Hematopoietic multipotent progenitor cell treated with erythropoietin and hydrocortisone succinate and interleukin-3 and kit ligand, for 4 days (in vitro differentiated cells): ENCODE data around the gene SKP2.
"Not testable (repeated sequence)": the region's sequence is repeated elsewhere in the genome, so short reads cannot be mapped to it uniquely, and the experiment has no call there.

Experiments used
- DNase-seq: peaks from one replicate; pipeline ENCODE4 v3.0.0-alpha.2; 2015

The SKP2 gene

DNA sequence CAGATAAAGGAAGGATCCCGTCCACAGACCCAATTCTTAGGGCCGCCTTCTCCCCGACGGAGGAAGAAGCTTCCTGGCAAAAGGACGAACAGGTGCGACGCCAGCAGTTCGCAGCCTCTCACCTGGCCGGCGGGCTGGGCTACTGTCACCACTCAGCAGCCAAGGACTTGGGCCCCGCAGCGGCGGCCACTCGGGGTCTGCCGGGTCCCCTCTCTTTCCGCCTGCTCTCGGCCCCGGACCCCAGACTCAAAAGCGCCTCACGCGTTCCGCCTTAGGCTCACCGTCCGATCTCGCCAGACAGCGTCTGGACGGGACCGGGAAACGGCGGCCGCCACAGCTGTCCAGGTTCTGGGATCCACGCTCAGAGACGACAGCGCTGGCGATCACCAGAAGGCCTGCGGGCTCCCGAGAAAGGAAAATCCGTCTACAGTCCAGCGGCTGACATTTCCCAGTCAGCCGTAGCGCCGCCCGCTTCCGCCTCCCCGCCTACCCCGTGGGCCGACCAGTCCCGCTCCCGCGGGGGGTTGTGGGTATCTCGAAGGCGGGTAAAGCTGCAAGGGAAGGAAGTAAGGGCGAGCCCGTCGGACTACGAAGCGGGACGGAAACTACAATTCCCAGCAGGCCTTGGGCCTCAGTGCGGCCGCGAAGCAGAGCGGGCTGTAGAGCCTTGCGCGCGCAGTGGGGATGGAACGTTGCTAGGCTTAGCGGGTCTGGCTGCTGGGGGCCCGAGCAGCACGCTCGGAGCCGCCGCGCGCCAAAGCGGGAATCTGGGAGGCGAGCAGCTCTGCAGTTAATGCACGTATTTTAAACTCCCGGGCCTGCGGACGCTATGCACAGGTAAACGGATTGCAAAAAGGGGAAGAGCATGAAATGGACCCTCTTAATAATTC, at the start of gene SKP2, which contains the start of gene LMBRD2:
Gene SKP2 (plus strand): TSS at position 678 of the 890 bp plus-strand sequence. CDS start 152 bp downstream, at position 830.
Gene LMBRD2 (minus strand): TSS at position 454 of the 890 bp plus-strand sequence. CDS start 8,538 bp downstream, outside the sequence.
- DNase-seq, result peak; percentile 99

DNA sequence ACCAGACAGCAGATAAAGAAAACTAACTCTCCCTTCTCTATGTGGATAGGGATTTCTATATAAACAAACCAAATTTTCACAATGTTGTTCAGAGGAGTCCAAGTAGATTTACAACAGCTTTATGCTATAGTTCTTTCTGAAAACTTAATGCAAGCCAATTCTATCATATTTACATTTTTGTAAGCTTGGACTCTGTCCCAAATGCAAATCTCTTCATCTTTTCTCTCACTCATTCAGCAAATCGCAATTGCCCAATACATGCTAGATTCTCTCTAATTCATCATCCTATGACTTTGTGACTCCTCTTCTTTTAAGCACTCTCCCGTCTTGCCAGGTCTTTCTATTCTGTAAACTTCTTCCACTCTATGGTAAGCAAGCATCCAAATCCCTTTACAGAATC, 46.1 kb upstream of the SKP2 start:
- DNase-seq, result no peak

DNA sequence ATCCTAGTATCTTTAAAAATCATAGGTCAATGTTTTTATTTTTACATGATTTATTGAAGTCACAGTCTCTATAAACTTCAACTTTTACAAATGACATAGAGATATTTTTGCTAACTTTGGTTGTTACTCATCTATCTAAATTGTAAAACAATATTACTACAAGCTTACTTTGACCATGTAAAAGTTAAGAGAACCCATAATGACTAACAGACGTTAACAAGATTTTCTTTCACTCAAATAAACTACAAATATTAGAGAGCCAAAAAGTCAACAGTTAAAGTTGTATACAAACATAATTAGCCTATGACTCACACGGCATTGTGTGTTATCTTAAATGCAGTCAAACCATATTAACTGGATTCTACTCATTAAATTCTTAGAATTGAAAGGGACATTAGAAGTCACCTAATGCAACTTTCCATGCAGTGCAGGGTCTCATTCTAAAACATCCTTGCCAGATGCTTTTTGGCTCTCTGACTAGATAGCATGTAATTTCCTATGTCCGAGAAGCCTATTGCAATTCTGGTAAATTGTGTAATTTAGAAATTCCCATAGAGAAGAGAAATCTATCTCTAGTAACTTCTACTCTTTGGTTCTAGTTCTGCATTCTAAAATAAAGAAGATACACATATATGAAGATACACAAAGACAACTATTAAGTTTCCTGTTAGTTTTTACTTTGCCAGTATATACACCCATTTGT, 43.0 kb upstream of the SKP2 start:
- DNase-seq, result no peak

DNA sequence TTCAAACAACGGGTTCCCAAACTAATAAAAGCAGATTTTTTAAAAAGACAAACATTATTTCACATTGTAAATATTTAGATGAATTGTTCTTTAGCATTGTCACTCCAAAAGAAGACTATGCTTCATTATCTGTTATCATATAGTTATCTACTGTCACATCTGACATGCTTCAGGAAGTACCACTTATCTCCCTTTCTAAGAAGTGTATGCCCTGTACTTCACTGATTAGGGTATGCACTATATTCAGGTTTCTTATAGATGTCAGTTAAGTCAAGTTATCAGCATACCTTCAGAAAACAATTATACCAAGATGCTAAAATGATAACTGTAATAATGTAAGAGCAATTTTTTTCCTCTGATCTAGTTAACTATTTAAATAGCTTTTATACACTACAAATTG, 40.7 kb upstream of the SKP2 start:
- peak; percentile 58 for DNase-seq

DNA sequence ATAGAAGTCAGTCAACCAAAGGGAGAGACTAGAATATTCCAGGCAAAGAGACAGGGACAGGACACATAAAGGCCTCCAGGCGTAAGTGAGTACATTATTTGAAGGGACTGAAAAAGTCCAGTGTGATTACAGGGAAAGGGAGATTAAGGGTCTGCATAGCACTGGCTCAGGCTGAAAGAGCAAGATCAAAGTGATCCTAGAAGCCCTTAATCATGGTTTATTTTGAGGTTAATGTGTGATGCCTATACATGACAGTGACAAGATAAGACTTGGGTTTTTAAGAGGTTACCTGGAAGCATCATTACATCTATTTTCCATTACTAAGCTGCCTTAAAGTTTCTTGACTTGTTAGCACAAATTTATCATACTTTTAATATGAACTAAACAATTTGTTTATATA, 26.0 kb upstream of the SKP2 start:
- DNase-seq, result no peak

DNA sequence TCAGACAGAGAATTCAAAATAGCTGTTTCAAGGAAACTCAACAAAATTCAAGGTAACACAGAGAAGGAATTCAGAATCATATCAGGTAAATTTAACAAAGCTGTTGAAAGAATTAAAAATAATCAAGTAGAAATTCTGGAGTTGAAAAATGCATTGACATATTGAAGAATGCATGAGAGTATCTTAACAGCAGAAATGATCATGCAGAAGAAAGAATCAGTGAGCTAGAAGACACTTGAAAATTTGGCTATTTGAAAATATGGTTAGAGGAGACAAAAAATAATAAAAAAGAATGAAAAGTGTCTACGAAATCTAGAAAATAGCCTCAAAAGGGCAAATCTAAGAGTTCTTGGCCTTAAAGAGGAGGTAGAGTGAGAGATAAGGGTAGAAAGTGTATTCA, 23.1 kb upstream of the SKP2 start:
- no peak for DNase-seq

DNA sequence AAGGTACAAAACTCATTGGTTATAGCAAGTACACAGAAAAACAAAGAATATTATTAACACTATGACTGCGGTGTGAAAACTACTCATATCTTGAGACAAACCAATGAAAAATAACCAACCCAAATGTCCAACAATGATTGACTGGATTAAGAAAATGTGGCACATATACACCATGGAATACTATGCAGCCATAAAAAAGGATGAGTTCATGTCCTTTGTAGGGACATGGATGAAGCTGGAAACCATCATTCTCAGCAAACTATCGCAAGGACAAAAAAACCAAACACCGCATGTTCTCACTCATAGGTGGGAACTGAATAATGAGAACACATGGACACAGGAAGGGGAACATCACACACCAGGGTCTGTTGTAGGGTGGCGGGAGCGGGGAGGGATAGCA, 22.2 kb upstream of the SKP2 start:
- not testable (repeated sequence) for DNase-seq

DNA sequence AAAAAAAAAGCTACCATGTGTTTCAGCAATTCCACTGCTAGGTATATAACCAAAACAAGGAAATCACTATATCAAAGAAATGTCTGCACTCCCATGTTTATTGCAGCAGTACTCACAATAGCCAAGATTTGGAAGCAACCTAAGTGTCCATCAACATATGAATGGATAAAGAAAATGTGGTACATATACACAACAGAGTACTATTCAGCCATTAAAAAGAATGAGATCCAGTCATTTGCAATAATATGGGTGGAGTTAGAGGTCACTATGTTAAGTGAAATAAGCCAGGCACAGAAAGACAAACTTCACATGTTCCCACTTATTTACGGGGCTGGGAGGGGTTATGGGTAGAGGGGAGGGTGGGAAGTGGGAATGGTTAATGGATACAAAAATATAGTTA, 18.9 kb upstream of the SKP2 start:
- DNase-seq, result not testable (repeated sequence)

DNA sequence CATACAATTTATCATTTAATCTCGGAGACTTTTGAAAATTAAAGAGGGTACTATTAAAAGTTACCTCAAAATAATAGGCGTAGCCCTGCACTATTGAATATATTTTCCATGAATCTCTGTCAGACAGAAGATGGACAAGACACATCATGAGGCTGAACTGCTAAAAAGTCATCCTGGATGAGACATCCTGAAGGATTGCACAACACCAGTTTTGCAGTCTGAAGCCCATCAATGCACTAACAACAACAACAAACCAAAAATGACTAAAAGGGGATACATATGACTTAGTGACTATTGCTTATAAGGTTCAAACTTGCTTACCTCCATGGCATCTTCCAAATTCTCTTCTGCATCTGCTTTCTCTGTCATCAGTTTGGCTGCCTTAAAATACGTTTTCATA, 15.9 kb upstream of the SKP2 start:
- no peak for DNase-seq

DNA sequence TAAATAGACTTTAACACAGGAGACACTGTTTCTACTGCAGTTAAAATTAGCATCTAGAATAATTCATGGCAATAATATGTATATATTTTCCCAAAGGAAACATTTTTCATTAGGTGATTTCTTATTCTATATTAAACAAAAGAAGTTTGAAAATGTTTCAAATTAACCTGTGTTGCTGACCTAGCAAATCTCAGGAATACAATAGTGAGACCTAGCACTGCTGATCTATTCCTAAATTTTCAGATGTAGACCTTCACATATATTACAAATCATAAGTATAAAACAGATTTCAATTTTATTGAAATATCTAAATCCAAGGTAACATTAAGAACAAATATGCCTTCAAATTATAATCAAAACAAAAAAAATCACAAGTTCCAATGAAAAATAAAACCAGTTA, 15.3 kb upstream of the SKP2 start:
- no peak for DNase-seq

DNA sequence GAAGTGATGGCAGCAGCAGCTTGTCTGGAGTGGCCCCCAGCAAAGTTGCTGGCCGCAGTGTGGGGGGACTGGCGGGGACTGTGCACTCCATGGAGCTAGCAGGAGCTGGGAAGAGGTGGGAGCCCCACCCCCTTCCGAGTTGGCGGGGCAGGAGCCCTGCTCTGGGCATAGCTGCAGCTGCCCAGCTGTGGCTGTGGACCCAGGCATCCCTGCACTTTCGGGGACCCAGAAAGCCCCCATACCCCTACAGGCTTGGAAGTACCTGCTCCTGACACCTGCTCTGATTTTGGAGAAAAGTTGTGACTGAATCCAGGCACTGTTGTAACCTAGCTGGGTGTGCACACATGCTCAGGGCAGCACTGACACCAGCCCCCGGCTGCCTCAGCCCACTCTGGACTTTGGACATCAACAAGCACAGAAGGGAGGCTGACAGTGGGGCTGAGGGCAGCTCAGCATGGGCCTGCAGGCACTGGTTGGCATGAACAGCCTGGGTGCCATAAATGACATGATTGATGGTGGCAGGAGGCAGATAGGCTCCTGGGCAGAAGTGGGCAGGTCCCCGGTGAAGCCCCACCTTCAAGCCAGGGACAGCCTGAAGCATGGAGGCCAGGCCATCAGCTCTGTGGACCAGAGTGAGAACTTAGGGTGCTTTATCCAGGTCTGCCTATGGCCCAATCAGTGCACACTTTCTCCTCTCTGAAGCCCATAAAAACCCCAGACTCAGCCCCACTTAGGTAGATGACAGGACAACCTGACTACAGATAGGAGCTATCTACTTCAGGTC, 12.8 kb upstream of the SKP2 start:
- DNase-seq, result no peak

DNA sequence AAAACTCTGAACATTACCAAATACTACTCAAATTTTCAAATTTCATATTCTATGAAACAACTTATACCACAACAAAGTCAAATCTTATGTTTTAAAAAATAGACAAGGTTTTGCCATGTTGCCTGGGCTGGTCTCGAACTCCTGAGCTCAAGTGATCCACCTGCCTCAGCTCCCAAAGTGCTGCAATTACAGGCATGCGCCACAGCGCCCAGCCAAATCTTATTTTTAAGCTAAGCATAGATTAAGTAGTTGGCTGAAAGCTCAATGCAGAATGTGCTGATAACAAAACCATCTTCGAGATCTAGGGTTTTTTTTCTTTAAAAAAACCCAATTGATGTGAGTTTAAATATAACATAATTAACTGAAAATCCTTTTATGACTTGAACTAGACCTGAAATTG, 6.6 kb upstream of the SKP2 start:
- DNase-seq, result peak; percentile 25

DNA sequence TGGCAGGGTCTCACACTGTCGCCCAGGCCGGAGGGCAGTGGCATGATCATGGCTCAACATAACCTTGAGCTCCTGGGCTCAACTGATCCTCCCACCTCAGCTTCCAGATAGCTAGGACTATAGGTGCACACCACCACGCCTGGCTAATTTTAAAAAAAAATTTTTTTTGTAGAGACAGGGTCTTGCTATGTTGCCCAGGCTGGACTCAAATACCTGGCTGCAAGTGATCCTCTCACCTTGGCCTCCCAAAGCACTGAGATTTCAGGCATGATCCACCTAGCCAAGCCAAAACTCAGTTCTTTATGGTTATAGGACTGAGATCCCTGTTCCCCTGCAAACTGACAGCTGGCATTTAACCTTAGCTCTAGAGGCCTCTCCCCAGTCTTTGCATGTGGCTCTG, 5.5 kb upstream of the SKP2 start:
- DNase-seq, result no peak

DNA sequence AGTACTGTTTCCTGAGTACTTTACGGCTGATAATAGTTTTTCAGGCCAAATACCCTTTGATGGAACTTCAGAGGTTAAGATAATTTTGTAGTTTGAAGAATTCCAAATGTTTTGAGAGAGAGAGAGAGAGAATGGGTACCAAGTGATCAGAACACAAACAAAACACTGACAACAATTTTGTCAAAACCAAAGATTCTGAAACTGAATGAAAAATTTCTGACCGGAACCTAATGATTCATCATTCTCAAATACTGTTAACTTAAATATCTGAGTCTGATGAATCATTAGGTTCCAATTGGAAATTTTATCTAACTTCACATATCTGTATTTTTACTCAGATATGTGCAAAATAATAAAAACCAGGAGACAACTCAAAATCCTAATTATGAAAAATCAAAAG, 4.2 kb upstream of the SKP2 start:
- DNase-seq, result no peak

DNA sequence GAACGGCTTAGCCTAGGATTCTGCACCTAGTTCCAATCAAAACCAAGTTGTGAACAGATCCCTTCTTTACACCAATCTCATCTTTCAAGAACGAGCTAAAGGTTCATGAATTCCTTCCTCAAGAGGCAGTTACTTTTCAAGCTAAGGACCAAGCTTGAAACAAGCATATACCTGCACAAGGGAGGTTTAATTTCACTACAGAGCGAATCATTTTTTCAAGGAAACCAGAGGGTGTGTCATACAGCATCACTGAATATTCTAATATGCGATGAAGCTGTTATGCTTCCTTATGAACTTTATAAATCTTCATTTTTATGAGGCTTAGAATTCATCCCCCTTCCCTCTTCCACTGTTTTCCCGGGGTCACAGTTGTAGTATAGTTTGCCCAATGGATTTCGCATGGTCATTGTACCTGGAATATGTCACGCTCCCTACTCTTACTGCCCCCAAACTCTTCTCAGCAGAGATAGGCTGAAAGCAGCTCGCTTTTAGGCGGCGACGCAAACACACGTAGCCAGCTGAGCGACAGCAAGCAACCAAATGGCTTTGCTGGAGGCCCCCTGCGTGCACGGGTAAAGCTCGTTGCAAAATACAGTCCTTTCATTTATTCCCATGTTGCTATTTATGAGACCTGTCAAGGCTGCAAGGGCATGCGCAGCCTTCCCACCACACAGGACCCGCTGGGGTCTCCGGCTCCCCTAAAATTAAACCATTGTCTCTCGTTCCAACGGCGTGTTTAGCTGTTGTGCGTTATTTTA, 1.1 kb upstream of the SKP2 start:
- peak; percentile 90 for DNase-seq

DNA sequence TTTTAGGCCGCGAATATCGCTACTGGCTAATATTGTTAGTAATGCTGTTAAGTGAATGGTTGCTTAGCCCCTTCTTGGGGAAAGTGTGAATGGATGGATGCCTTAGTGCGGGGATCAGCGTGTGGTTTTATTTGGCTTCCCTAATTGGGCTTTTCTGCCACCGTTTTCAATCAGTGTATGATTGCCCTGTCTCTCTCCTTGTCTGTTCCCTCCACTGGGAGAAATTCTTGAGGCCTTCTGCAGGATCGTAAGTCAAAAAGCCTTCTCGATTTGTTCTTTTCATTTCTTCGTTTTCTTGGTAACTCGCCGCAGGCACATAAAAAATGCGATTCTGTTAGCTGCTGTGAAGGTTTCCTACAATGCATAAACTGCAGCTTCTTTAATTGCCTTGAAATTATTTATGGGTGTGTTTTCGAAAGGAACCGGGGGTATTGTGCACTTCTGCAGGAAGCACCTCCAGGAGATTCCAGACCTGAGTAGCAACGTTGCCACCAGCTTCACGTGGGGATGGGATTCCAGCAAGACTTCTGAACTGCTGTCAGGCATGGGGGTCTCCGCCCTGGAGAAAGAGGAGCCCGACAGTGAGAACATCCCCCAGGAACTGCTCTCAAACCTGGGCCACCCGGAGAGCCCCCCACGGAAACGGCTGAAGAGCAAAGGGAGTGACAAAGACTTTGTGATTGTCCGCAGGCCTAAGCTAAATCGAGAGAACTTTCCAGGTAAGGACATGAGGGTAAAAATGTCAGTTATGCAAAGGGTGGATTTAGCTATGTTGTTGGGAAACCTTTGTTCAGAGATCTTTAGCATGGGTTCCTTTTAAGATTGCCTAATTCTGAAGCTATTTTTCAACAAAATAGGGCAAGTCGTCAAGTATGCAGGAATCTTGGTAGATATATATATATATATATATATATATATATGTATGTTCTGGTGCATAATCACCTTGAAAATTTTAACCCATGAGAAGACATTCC, 700 bp downstream of the SKP2 start:
- DNase-seq, result peak; percentile 44

DNA sequence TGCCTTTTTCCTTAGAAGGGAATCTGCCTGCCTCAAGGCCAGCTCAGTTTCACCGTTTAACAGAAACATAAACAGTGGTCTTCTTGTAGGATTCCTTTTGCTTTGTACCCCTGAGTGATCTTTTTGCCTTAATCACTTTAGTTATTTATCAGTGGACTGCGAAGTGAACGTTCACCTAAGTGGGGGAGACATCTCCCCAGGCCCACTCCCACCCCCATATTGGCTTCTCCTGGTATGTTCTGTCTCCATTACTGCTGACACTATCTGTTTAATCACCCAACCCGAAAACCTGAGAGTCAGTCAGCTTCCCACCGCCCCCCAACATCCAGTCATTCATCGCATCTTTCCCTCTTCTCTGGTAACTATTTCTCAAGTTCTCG, 1.4 kb downstream of the SKP2 start:
- no peak for DNase-seq

DNA sequence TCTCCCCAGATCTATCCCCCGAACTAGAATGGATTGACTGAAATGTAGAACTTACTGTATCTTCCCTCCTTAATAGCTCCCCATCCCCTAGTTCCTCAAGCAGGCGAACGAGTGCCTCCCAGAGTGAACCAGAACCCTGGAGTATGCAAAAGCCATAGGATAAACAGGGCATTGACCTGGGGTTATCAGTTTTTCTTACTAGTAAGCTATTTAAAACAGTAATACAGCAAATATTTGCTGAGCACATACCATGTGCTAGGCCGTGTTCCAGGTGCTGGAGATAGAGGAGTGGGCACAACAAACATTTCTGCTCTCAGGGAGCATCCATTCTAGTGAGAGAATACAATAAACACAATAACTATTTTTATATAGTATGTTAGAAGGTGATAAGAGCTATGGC, 1.8 kb downstream of the SKP2 start:
- no peak for DNase-seq

DNA sequence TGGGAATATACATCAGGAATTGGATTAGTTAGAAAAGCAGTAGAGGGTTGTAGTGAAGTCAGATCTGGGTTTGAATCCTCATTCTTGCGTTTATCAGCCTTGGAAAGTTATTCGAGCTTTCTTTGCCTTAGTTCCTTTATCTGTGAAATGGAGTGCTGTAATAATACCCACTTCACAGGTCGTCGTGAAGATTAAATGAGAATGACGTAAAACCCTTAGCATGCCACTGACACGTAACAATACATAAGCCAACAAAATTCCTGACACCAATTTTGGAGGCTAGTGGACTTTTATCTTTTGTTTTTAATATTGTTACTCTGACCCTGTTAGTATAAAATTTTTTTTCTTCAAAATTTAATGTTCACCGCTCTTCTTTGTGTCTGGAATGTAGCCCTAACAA, 3.4 kb downstream of the SKP2 start:
- no peak for DNase-seq

DNA sequence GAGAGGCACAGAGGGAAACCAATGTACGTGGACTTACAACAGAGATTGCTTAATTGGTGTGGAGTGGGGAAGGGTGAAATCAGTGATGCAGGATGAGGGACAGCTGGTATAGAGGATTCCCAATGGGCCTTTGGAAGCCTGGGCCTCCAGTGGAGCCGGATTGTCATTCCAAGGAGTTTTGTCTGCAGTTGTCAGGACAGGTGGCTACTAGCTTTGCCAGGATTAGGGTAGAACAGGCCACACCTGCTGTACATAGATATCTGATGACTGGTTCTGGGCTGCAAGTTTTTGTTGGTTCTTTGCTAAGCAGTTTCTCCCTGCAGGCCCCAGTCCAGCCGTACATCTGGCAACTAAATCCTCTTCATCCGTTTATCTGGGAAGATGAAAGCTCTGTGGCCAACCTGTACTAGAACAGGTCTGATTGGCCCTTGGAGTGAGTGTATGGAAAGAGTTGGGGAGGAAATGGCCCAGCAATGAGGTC, 4.2 kb downstream of the SKP2 start:
- DNase-seq, result no peak

DNA sequence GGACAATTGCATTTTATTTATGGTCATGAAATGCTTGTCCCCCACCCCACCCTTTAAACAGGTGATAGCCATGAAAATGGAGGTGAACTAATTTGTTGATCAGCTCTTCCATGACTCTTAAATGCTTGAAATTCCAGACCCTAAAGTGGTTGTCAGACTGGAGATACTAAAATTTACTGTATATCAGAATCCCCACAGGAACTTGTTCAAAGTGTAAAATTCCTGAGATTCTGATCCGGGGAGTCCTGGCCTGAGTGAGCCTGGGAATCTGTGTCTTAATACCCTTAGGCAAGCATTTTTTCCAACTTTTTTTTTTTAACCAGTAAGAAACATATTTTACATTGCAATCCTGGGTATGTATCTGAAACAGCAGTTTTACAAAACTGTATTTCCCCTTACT, 4.7 kb downstream of the SKP2 start:
- DNase-seq, result no peak
